Cortex of kidney (tissue), 1 donor: ENCODE measurements around the gene KLHL29.

Source experiments
- DNase-seq: peaks from one replicate; lab custom pipeline; 2025; lab: John Stamatoyannopoulos, UW

Gene KLHL29

GRCh38 chr2:23513245-23513871 is 128.4 kb downstream of the KLHL29 start:
- no peak for DNase-seq

- no peak for DNase-seq
These were observed 129.2 kb downstream of the KLHL29 start for GRCh38 chr2:23513872-23514793.

- DNase-seq: no peak
These were observed 131.7 kb downstream of the KLHL29 start for GRCh38 chr2:23516520-23517256.

- DNase-seq: no peak
These were observed 133.7 kb downstream of the KLHL29 start for GRCh38 chr2:23518481-23519333.

- DNase-seq: no peak
These were observed 134.3 kb downstream of the KLHL29 start for GRCh38 chr2:23519334-23519651.

GRCh38 chr2:23520256-23520655 is 135.3 kb downstream of the KLHL29 start:
- DNase-seq: no peak

GRCh38 chr2:23521060-23521459 is 136.1 kb downstream of the KLHL29 start:
- no peak for DNase-seq

GRCh38 chr2:23522726-23523372 is 137.9 kb downstream of the KLHL29 start:
- DNase-seq: no peak

GRCh38 chr2:23523373-23524260 is 138.6 kb downstream of the KLHL29 start:
- DNase-seq: no peak

GRCh38 chr2:23524261-23524706 is 139.3 kb downstream of the KLHL29 start:
- DNase-seq: no peak

GRCh38 chr2:23525137-23525765 is 140.3 kb downstream of the KLHL29 start:
- DNase-seq: no peak

GRCh38 chr2:23526114-23526513 is 141.1 kb downstream of the KLHL29 start:
- no peak for DNase-seq

GRCh38 chr2:23526835-23527790 is 142.1 kb downstream of the KLHL29 start:
- DNase-seq: no peak

GRCh38 chr2:23528171-23528570 is 143.2 kb downstream of the KLHL29 start:
- DNase-seq: no peak

GRCh38 chr2:23528690-23529089 is 143.7 kb downstream of the KLHL29 start:
- DNase-seq: no peak

GRCh38 chr2:23529659-23530058 is 144.7 kb downstream of the KLHL29 start:
- DNase-seq: no peak

- DNase-seq: no peak
These were observed 145.4 kb downstream of the KLHL29 start for GRCh38 chr2:23530206-23530908.

- DNase-seq: no peak
These were observed 145.9 kb downstream of the KLHL29 start for GRCh38 chr2:23530909-23531276.
